D721Med (cell line): ENCODE data around the gene GJD2.

Experiments
- DNase-seq: peaks from one replicate; pipeline ENCODE4 v3.0.0; 2011; ENCODE audit warnings: low spot score; ENCODE audit not compliant: insufficient read length
- FAIRE-seq: peaks from 2 replicates; lab custom pipeline; 2011; peaks lifted over from hg19 to GRCh38; lab: Jason Lieb, UNC
- CTCF ChIP-seq: IDR thresholded peaks from 2 replicates; pipeline ENCODE4 v1.5.1; 2012; ENCODE audit warnings: mild to moderate bottlenecking, control low read depth; ENCODE audit not compliant: insufficient read depth; ENCODE audit errors: missing control alignments

GJD2 gene

GRCh38 chr15:34759347-34759746, 4.5 kb upstream of the GJD2 start:
- no peak for DNase-seq
- TF ChIP-seq CTCF: no peak
- no peak for FAIRE-seq

- FAIRE-seq: no peak
Measured at GRCh38 chr15:34757262-34757661, 2.5 kb upstream of the GJD2 start.

GRCh38 chr15:34755419-34755773, 598 bp upstream of the GJD2 start:
- TF ChIP-seq CTCF: no peak
- FAIRE-seq (no peak), DNase-seq (no peak)

More at GRCh38 chr15:34757262-34757661, 2.5 kb upstream of the GJD2 start:
- no peak for DNase-seq
- TF ChIP-seq CTCF: no peak

GRCh38 chr15:34754171-34754601, 612 bp downstream of the GJD2 start:
- TF ChIP-seq CTCF: no peak
- DNase-seq (no peak), FAIRE-seq (no peak)

GRCh38 chr15:34753236-34753894, 1.4 kb downstream of the GJD2 start:
- DNase-seq: no peak

GRCh38 chr15:34749691-34750090, 5.1 kb downstream of the GJD2 start:
- TF ChIP-seq CTCF: no peak
- no peak for DNase-seq
- no peak for FAIRE-seq

More at GRCh38 chr15:34753236-34753894, 1.4 kb downstream of the GJD2 start:
- no peak for FAIRE-seq
- no peak for TF ChIP-seq CTCF

- no peak for DNase-seq
- FAIRE-seq: no peak
- TF ChIP-seq CTCF: no peak
Measured at GRCh38 chr15:34739346-34739745, 15.5 kb downstream of the GJD2 start.
